GM23338 (cell line): ENCODE measurements around the gene NEIL3. TPM values are rescaled to one million over a fixed set of nuclear protein-coding genes. Genes with fewer than 3 reads are reported as not detected.

Experiments
- polyA plus RNA-seq: library from polyadenylated mRNA; unstranded; fragments of >200 nt; fragmentation: Nextera tagmentation; extraction: Ambion mirVana; gene quantifications from 2 replicates; pipeline ENCODE4 v1.2.1, GENCODE V29; 2016
- total RNA-seq: library from RNA; depleted of rRNA; stranded (reverse); fragments of >200 nt; shearing (Covaris generic); gene quantifications from 2 replicates; pipeline ENCODE4 v1.2.3, GENCODE V29; 2014; rRNA removed

Gene NEIL3
- total and polyA plus RNA-seq, 2 experiments from 2014 or later: 11.8 to 15.4 TPM

Other genes starting within 250 kb of the NEIL3 start
- gene AGA, start 132.6 kb downstream of the NEIL3 start, total RNA-seq: 12.8 and 26.8 TPM in 2 replicates
- 4.3 and 5.5 TPM in 2 replicates for gene AGA, start 132.6 kb downstream of the NEIL3 start, polyA plus RNA-seq